DMS 273 (cell line): ENCODE results near the gene SNRNP70.

Experiments
- DNase-seq: peaks from one replicate; lab custom pipeline; 2025; ENCODE audit not compliant: unreplicated experiment; lab: John Stamatoyannopoulos, UW

Gene SNRNP70

DNA sequence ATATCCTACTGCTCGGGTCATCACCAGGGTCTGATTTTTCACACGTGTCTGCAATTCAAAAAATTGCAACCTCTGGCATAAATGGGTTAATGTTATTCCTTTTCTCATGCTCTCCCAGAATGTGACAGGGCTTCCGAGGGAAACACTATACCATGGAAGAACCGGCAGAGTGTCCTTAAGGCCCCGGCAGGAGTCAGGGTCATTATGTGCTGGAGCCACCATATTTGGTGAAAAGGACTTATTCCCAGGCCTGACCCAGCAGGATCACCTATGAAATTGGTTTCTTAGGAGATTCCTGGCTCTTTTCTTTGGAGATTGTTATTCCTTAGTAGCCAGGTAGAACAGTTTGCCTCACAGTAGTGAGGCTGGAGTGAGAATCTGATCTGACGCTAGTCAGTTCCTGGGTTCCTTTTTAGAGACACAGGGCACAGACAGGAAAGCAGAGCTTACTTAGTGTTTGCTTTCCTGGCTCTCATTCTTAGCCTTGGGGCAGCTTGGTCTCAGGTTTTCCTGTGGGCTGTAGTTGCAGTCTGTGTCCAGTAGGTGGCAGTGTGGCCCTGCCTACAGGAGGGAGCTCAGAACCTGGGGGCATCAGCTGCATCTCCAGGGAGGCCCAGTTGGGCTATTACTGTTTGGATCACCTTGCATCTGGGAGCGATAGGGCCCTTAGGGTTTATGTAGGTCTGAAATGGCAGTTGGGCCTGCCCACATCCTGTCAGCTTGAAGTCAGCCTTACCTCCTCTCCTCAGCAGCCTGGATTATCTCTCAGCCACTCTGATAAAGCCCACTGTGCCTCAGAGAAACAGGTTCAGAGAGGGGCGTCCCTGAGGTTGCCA lies 12.4 kb downstream of the SNRNP70 start:
- DNase-seq = peak; percentile 88

DNA sequence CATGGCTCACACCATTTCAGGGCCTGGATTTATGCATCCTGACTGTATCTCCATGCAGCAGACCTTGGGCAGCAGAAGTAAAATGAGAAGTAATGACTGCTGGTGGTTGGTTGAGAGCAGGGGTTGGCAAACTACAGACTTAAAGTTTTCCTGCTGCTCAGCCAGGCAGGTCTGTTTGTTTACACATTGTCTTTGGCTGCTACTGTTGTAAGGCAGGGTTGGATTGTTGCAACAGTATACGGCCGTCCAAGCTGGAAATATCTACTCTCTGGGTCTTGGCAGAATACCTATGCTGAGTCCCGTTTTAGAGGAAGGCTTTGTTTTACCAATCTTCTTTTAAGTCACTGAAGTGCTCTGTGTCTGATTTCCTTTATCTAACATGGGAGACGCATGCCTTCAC lies 13.5 kb downstream of the SNRNP70 start:
- no peak for DNase-seq

DNA sequence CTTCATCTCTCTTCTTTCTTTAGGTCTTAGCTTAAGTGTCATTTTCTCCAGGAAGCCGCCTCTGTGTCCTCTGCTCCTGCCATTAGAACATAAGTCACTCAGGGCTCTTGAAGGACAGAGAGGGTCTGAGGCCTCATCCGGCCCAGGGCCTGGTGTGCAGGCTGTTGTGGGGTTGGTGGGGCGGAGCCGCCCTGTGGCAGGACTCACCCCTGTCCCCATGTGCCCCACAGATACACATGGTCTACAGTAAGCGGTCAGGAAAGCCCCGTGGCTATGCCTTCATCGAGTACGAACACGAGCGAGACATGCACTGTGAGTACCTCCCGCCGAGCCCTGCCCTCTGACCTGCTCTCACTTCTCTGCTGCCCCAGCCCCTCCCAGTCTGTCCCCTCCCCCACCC lies 15.9 kb downstream of the SNRNP70 start:
- no peak for DNase-seq

DNA sequence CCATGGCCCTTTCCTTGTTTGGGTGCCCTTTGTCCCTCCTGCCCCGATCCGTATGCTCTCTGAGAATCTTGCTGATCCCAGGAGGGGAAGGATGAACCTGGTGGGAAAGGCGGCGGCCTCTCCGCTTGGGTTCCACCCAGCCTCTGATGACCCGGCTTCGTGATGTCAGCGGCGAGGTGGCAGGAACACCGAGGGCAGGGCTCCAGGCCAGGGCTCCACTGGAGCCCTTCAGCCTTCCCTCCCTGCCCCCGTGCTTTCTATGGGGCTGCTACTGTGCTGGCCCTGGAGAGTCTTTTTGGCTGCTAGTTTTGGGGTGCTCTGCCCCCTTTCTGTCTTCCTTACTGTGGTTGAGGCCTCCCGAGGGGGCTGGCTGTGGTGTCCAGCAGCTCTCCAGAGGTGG lies 17.1 kb downstream of the SNRNP70 start:
- no peak for DNase-seq

DNA sequence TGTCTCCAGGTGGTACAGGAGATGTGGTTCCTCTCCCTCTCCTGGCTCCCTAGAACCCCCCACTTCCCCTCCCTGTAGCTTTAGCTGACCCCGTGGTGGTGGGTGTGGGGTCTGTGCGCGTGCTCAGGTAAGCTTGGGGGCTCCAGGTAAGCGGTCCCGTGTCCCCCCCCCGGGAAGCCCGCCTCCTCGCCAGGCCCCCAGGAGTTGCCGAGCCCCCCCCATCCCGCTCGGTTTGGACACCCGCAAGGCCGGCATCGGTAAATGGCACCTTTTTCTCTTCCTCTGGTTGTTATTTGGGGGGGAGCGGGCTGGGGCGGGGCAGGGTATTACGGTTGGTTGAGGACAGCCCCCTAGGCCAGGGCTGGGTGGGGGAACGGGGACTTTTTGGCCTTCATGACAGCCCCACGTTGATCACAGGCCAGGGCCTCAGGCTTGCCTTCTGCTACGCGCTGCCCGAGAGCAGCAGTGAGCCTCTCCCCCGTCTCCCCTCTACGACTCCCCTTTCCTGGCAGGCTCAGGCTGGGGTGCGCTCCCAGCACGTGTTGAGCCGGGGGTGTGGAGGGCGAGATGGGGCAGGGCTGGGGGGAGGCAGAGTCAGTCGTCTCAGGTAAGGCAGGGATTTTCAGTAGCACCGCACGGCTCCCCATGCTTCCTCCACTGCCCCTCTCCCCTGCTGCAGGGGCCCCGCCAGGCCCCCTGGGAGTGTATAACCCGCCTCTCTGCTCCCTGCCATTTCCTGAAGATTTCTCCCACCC lies 18.3 kb downstream of the SNRNP70 start:
- no peak for DNase-seq

DNA sequence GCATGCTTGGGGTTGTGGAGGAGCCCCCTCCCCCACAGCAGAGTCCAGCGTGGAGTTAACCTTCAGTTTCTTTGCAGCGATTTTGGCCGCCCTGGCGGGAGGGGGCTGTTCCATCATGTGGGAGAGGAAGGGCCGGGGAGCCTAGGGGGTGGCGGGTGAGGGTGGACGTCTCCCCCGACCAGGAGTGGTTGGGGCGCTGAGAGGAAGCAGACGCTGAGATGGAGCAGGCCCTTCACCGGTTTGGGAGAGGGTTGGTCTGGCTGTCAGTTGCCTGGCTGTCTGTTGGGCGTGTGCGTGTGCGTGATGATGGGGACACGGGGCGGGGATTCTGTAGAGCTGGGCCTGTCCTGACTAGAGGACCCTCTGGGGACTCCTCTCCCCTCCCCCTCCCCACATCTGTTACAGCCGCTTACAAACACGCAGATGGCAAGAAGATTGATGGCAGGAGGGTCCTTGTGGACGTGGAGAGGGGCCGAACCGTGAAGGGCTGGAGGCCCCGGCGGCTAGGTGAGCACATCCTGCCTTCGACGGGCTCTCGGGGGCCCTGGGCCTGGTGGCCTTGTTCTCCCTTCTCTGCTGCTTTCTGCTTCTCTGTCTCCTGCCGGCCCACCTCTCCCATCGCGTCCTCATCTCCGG lies 19.1 kb downstream of the SNRNP70 start:
- DNase-seq = peak; percentile 85

DNA sequence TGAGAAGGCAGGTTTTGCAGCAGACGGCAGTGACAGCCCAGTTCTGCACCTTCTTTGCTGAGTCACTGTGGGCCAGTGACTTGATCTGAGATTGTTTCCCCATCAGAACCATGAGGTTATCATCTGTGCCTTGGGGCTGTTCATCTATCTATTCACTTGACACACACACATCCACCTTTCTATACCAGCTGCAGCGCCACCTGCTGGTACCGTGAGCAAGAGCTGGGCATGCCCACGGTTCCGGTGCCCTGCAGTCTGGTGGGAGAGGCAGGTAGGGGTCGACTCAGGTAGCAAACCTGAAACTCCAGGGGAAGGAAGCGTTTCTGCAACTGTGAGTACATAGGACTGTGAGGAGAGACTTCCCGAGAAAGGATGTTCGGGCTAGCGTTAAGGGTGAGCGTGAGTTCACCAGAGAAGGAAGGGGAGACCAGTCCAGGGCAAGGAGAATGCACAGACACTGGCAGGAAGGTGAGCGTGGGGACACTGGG lies 21.4 kb downstream of the SNRNP70 start:
- peak; percentile 84 for DNase-seq

DNA sequence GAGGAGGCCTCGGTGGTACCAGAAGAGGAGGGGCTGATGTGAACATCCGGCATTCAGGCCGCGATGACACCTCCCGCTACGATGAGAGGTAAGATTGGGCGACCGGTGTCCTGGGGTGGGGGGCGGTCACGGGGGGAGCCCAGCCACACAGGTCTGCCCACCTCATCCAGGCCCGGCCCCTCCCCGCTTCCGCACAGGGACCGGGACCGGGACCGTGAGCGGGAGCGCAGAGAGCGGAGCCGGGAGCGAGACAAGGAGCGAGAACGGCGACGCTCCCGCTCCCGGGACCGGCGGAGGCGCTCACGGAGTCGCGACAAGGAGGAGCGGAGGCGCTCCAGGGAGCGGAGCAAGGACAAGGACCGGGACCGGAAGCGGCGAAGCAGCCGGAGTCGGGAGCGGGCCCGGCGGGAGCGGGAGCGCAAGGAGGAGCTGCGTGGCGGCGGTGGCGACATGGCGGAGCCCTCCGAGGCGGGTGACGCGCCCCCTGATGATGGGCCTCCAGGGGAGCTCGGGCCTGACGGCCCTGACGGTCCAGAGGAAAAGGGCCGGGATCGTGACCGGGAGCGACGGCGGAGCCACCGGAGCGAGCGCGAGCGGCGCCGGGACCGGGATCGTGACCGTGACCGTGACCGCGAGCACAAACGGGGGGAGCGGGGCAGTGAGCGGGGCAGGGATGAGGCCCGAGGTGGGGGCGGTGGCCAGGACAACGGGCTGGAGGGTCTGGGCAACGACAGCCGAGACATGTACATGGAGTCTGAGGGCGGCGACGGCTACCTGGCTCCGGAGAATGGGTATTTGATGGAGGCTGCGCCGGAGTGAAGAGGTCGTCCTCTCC lies 22.6 kb downstream of the SNRNP70 start:
- DNase-seq = no peak

DNA sequence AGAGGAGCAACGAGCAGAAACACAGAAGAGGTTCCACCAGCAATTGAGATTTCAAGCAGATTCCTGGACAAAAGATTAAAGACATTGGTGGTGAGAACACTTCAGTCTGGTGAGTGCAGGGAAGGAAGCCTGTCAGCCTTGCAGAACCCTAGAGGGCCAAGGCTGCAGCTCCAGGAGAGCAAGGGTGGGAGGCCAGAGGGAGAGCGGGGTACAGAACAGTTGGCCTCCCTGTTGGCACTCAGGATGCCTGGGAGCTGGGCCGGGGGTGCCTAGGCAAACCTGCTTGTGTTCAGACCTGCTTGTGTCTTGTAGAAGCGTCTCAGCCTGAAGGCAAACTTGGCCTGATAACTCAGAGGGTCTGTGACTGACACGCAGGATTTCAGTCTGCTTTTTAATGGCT lies 23.8 kb downstream of the SNRNP70 start:
- no peak for DNase-seq

DNA sequence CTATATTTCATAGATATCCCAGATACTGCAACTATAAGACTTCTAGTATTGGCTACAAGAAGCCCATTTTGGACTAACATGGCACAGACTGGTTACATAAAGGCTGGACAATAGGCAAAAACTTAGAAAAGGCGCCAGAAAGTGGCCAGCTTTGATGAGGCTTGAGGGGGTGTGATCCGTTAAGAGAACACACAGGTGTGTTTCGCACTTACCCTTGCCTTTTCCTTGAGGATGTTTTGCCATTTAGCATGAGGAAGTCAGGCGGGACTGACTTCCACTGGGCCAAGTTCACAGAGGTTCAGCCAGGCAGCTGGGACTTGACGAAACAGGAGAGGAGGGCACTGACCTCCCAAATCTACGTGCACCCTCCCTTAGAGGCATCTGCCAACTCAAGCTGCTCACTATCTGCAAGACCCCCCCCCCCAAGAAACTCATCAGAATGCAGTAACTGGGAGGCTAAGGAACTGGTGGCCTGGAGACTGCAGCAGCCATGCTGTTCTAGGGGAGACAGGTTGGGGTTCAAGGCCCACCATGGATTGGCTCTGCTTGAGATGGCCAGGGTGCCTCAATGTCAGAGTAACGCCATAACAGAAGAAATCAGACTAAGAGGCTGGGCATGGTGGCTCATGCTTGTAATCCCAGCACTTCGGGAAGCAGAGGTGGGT lies 24.4 kb downstream of the SNRNP70 start:
- DNase-seq = peak; percentile 48

DNA sequence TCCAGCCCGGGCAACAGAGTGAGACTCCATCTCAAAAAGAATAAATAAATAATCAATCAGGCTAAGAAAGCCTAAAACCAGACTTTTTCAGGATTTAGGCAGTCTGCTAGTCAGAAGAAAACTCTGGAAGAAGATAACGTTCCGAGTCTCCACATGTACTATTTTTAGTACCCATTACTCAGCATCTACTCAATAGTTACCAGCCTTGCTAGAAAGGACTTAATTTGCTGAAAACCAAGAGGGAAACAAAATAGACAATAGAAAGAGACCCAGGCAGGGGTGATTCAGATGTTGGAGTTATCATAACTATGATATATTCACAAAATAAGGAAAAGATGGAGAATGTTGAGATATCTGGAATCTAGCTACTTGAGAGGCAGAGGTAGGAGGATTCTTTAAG lies 25.3 kb downstream of the SNRNP70 start:
- DNase-seq = no peak

DNA sequence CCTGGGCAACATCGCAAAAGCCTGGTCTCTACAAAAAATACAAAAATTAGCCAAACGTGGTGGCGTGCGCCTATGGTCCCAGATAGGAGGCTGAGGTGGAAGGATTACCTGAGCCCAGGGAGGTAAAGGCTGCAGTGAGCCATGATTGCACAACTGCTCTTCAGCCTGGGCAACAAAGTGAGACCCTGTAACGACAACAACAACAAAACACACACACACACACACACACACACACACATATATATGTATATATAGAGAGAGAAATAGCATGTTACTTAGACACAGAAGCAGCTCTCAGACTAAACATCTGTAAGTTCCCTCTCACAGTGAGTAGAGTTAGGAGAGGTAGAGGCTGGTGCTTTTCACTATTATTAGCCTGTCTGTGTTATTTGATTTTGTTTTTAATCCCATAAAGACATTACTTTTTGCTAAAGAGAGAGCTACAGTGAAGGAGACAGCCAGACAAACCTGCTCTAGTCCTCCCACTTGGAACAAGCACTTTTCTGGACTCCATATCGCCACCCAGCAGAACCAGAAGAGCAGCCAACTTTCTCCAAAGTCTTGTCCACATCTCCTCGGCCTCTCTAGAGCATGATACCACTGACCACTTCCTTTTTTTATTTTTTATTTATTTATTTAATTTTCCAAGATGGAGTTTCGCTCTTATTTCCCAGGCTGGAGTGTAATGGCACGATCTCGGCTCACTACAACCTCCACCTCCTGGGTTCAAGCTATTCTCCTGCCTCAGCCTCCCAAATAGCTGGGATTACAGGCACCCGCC lies 26.2 kb downstream of the SNRNP70 start:
- DNase-seq = no peak

DNA sequence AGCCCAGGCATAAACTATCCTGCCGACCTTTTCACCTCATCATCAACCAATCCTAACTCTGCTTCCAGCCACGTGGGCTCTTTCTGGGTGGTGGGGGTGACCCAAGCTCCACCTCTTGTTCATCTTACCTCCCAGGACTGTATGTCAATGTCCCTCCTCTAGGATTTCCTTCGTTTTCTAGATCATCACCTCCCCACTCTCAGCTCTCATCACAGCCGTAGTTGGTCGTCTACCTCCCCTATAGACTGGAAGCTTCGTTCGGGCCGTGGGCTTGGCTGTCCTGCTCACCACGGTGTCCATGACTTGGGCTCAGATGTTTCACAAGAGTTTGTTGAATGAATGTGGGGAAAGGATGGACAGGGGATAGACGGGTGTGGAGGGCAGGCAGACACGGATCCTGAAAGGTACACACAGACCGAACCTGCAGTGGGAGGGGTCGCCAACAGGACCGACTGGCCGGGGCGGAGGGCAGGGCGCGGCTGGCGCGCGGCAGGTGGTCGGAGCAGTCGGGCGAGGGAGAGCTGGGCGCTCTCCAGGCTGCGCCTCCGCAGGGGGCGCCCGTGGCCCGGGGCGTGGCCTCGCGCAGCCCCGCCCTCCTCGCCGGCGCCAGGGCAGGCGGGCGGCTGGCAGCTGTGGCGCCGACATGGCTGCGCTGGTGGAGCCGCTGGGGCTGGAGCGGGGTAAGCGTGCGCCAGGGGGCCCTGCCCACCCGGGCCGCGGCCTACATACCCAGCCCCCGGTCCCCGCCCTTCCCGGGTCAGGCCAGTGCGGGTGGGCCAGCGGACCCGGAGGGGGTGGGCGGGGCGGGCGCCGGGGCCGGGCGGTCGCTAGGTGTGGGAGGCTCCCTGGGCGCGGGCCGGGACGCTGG lies 28.7 kb downstream of the SNRNP70 start, which contains the start of gene LIN7B:
LIN7B (plus strand) TSS at position 609 of the 868 bp plus-strand sequence; CDS start at position 644, 35 bp downstream.
- DNase-seq = peak; percentile 89

DNA sequence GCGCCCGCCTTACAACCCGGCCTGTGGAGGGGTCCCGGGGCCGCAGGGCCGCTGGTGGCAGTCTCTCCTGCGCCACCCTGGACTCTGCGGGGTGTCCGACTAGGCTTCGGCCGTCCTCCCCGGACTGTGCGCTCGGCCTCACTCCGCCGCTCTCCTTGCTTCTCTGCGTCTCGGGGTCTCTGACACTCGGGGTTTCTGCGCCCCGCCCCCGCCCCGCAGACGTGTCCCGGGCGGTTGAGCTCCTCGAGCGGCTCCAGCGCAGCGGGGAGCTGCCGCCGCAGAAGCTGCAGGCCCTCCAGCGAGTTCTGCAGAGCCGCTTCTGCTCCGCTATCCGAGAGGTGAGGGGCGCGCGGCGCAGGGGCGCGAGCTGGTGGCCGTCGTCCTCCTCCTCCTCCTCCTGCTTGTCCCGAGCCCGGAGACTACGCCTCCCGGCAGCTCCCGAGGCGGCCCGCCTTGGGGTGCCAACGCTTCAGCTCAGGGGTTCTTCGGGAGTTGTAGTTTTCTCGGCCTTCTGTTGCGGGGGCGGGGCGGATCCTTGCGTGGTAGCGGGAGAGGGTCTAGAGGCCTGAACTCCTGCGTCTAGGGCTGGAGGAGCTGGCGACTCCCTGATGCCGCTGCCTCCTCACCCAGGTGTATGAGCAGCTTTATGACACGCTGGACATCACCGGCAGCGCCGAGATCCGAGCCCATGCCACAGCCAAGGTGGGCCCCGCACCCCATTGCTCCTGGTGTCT lies 29.5 kb downstream of the SNRNP70 start:
- peak; percentile 89 for DNase-seq

DNA sequence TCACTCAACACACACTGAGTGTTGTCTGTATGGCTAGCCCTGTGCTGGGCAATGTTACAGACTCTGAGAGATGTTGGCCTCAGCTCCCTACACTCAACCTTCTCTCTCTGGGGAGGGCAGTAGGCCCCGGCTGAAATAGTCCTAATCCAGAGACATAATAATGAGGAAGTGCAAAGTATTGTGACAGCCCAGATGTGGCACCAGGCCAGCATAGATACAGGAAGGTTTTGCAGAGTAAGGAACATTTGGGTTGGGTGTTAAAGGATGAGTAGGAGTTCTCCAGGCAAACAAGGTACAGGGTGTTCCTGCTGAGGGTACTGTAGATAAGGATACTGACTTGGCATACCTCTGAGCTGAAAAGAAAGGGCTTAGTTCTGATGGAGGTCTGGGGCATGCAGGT lies 31.3 kb downstream of the SNRNP70 start:
- no peak for DNase-seq

DNA sequence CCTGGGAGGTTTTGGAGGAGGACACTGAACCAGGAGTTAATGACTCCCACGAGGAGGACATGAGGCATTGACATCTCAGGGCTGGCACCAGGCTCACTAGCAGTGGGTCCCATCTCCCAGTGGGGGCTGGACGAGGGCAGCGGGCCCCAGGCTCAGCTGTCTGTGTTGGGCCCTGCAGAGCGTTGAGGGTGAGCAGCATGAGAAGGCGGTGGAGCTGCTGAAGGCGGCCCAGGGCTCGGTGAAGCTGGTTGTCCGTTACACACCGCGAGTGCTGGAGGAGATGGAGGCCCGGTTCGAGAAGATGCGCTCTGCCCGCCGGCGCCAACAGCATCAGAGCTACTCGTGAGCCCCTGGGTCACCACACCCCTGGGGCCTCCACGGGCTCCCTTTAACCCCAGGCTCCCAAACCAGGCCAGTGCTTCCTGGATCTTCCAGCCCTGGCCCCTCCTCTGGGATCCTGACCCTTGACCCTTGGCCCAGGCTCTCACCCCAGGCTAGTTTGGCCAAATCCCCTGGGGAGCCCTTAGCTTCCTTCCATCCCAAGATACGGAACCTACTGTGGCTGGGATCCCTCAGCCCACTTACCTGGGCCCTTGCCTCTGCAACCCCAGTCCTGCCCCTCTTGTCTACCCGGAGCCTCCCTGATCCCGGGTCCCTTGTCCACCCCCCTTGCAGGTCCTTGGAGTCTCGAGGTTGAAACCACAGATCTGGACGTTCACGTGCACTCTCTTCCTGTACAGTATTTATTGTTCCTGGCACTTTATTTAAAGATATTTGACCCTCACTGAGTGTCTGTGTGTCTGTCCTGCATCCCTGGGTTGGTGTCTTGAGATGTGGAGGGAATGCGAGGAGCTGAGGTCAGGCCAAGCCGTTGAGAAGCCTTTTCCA lies 32.7 kb downstream of the SNRNP70 start:
- DNase-seq = no peak
